ENCODE data around the gene PPIL6. TPM values are rescaled to one million over a fixed set of nuclear protein-coding genes. Genes with fewer than 3 reads are reported as not detected.

Gene PPIL6
- total RNA-seq, 2 donors from 2014 or later: 6.9 to 9.1 TPM

GRCh38 chr6:109344226-109344625, 96.2 kb downstream of the PPIL6 start:
- Histone ChIP-seq H3K9me3 (no peaks in the 10 kb centered on the region), H3K4me1 (peaks cover 0 to 1% of the 10 kb centered on the region in 2 donors), H3K36me3 (no peaks in the 10 kb centered on the region), H3K4me3 (no peak overlapping the region), H3K27me3 (no peaks in the 10 kb centered on the region), H3K27ac (no peak overlapping the region)
- TF ChIP-seq CTCF (IDR thresholded peaks at IDR 0.05): no peak
- DNase-seq (ENCODE audit: low spot score): no peak

- Histone ChIP-seq H3K27me3 (no peaks in the 10 kb centered on the region), H3K4me3 (no peak overlapping the region), H3K27ac (no peak overlapping the region), H3K36me3 (no peaks in the 10 kb centered on the region), H3K9me3 (no peaks in the 10 kb centered on the region), H3K4me1 (no peaks in the 10 kb centered on the region)
- TF ChIP-seq CTCF (IDR thresholded peaks at IDR 0.05): no peak
- no peak for DNase-seq (ENCODE audit: low spot score)
Observed at GRCh38 chr6:109343518-109343917, 96.9 kb downstream of the PPIL6 start.

- no peak for TF ChIP-seq CTCF (IDR thresholded peaks at IDR 0.05)
- H3K9me3 ChIP-seq: no peaks in the 10 kb centered on the region
- H3K4me3 ChIP-seq: no peak overlapping the region
- DNase-seq (ENCODE audit: low spot score): no peak
- no peaks in the 10 kb centered on the region for H3K4me1 ChIP-seq
- H3K27me3 ChIP-seq: no peaks in the 10 kb centered on the region
- H3K36me3 ChIP-seq: no peaks in the 10 kb centered on the region
- no peak overlapping the region for H3K27ac ChIP-seq
Observed at GRCh38 chr6:109342911-109343310, 97.5 kb downstream of the PPIL6 start.

GRCh38 chr6:109342506-109342905, 97.9 kb downstream of the PPIL6 start:
- no peak for DNase-seq (ENCODE audit: low spot score)
- TF ChIP-seq CTCF (IDR thresholded peaks at IDR 0.05): no peak
- no peaks in the 10 kb centered on the region for H3K27me3 ChIP-seq
- H3K4me1 ChIP-seq: no peaks in the 10 kb centered on the region
- H3K36me3 ChIP-seq: no peaks in the 10 kb centered on the region
- H3K9me3 ChIP-seq: no peaks in the 10 kb centered on the region
- no peak overlapping the region for H3K4me3 ChIP-seq
- no peak overlapping the region for H3K27ac ChIP-seq

GRCh38 chr6:109340811-109341210, 99.6 kb downstream of the PPIL6 start:
- H3K4me1 ChIP-seq: peaks cover 0 to 6% of the 10 kb centered on the region in 2 donors
- H3K4me3 ChIP-seq: no peak overlapping the region
- no peak for TF ChIP-seq CTCF (IDR thresholded peaks at IDR 0.05)
- DNase-seq (ENCODE audit: low spot score): no peak
- no peak overlapping the region for H3K27ac ChIP-seq
- H3K9me3 ChIP-seq: no peaks in the 10 kb centered on the region
- no peaks in the 10 kb centered on the region for H3K27me3 ChIP-seq
- H3K36me3 ChIP-seq: no peaks in the 10 kb centered on the region

Other genes with a start within 250 kb of the PPIL6 start
- 100 to 1,000 TPM in 1 of 2 donors, 10 to 100 TPM in 1; 99.8 to 129 TPM for gene CD164, start 58.2 kb downstream of the PPIL6 start, total RNA-seq
- gene SMPD2, start 96 bp upstream of the PPIL6 start, total RNA-seq: 1 to 10 TPM; 5.5 TPM
- gene MICAL1, start 15.1 kb upstream of the PPIL6 start, total RNA-seq: 10 to 100 TPM in 1 of 2 donors, 1 to 10 TPM in 1; 4.5 to 11.6 TPM
- gene ZBTB24, start 42.6 kb upstream of the PPIL6 start, total RNA-seq: 1 to 10 TPM; 3.7 to 4.5 TPM